NCI-H748 treated with DMSO at 0.1 percent for 48 hours (cell line): Measurements from ENCODE around the gene RPS3.

ENCODE experiments used
- DNase-seq: peaks from one replicate; lab custom pipeline; 2025; lab: John Stamatoyannopoulos, UW

RPS3 gene

GRCh38 chr11:75435571-75435925, 36.2 kb downstream of the RPS3 start:
- no peak for DNase-seq

GRCh38 chr11:75436806-75437205, 37.5 kb downstream of the RPS3 start:
- DNase-seq = no peak

GRCh38 chr11:75437966-75438659, 38.8 kb downstream of the RPS3 start:
- DNase-seq = no peak

- DNase-seq = no peak
Measured at GRCh38 chr11:75439026-75439425, 39.7 kb downstream of the RPS3 start.

- DNase-seq = no peak
Measured at GRCh38 chr11:75439495-75440120, 40.3 kb downstream of the RPS3 start.

GRCh38 chr11:75440960-75441803, 41.9 kb downstream of the RPS3 start:
- DNase-seq = no peak

- DNase-seq = no peak
Measured at GRCh38 chr11:75441804-75442132, 42.5 kb downstream of the RPS3 start.

- DNase-seq = no peak
Measured at GRCh38 chr11:75442161-75442885, 43.0 kb downstream of the RPS3 start.

GRCh38 chr11:75443043-75443442, 43.7 kb downstream of the RPS3 start:
- DNase-seq = no peak

GRCh38 chr11:75445315-75445953, 46.1 kb downstream of the RPS3 start:
- peak; percentile 30 for DNase-seq

- DNase-seq = no peak
Measured at GRCh38 chr11:75447415-75447814, 48.1 kb downstream of the RPS3 start.

- DNase-seq = no peak
Measured at GRCh38 chr11:75449271-75449670, 50.0 kb downstream of the RPS3 start.

- DNase-seq = no peak
Measured at GRCh38 chr11:75449776-75450175, 50.5 kb downstream of the RPS3 start.

- DNase-seq = no peak
Measured at GRCh38 chr11:75450236-75450635, 50.9 kb downstream of the RPS3 start.

- DNase-seq = peak; percentile 8
Measured at GRCh38 chr11:75450826-75451821, 51.8 kb downstream of the RPS3 start.

GRCh38 chr11:75453916-75454655, 54.8 kb downstream of the RPS3 start:
- no peak for DNase-seq

- no peak for DNase-seq
Measured at GRCh38 chr11:75454987-75455386, 55.7 kb downstream of the RPS3 start.
